Left kidney (tissue), 2 donors: Measurements from ENCODE around the gene UNCX. TPM values are rescaled to one million over a fixed set of nuclear protein-coding genes. Genes with fewer than 3 reads are reported as not detected.

ENCODE experiments used
- DNase-seq: peaks from one replicate; pipeline ENCODE4 v3.0.0-alpha.2; 2013
- polyA plus RNA-seq: library from polyadenylated mRNA; unstranded; fragments of 120-200 nt; gene quantifications from one replicate; pipeline ENCODE4 v1.2.1, GENCODE V29; 2013; ENCODE audit not compliant: insufficient read length

Gene UNCX
- polyA plus RNA-seq, 1 donor = 8.5 TPM

DNA sequence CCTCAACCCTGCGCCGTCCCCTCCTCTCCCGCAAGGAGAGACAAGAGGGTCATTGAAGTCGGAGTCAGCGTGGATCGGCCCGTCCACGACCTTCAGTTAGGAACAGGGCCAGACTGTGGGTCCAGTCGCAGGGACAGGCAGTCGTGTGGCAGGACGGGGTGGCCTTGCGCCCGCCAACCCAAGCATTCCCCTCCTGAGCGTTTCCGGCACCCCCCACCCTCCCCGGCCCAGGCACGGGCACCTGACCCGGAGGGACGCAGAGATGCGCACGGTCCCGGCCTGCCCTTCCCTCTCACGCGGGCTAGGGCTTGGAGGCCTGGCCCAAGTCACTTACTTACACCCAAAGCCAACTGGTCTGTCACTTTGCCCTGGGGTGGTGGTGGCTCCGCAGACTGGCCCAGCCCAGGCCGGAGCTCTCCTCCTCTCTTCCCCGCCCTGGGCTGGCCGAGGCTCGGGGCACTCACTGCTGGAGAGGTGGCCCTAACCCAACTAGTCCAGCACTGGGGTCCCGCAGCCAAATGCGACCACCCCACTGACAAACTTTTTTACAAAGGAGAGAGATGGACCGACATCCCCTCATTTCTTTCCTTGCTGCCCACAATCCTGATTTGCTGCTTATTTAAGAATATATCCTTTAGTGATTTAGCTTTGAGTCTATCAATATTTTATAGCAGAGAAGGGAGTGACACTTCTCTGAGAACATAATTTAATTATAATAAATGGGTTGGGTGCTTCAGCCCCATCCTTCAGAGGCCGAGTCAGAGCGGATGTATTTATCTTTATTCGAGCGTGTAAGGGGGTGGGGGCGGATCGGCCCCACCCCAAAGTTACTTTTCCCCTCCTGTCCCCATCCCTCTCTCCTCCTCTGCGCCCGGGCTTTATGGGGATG, 1.2 kb upstream of the UNCX start:
- no peak for DNase-seq

DNA sequence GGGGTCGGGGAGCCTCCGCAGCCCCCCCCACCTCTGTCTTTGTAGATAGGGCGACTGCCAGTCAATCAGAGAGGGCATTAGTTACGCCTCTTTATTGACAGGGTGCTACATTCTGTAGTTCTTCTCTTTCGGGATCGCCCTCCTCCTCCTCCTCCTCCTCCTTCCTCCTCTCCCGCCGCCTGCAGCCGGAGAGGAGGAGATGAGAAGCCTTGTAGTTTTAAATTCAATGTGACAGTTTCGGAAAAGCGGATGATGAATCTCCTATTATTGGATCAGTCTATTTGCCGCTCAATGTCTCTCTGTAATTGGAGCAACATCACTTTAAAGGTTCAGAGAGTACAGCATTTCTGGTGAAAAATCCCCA, 587 bp upstream of the UNCX start:
- no peak for DNase-seq

DNA sequence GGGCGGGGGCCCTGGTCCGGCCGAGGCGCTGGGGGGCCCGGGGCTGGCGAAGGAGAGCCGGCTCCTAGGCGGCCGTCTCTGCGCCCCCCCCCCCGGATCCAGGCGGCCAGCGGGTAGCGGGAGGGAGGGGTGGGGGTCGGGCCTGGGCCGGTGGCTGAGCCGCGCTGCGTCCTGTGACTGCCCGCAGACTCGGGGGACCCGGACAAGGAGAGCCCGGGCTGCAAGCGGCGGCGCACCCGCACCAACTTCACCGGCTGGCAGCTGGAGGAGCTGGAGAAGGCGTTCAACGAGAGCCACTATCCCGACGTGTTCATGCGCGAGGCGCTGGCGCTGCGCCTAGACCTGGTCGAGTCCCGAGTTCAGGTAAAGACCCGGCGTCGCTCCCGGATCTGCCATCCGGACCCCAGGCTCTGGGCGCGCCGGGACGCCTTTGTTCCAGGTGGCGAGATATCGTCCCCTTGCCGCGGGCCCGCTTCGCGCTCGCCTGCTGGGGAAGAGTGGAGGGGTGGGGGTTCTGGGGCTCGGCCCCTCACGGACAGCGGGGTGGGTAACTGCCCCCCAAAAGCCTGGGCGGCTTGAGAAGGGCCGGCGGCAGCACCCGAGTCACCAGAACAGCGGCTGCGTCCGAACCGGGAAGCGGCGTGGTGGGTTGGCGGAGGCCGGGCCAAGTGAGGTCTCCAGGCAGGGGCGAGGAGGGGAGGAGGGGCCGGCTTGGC, 819 bp downstream of the UNCX start:
- DNase-seq = no peak

DNA sequence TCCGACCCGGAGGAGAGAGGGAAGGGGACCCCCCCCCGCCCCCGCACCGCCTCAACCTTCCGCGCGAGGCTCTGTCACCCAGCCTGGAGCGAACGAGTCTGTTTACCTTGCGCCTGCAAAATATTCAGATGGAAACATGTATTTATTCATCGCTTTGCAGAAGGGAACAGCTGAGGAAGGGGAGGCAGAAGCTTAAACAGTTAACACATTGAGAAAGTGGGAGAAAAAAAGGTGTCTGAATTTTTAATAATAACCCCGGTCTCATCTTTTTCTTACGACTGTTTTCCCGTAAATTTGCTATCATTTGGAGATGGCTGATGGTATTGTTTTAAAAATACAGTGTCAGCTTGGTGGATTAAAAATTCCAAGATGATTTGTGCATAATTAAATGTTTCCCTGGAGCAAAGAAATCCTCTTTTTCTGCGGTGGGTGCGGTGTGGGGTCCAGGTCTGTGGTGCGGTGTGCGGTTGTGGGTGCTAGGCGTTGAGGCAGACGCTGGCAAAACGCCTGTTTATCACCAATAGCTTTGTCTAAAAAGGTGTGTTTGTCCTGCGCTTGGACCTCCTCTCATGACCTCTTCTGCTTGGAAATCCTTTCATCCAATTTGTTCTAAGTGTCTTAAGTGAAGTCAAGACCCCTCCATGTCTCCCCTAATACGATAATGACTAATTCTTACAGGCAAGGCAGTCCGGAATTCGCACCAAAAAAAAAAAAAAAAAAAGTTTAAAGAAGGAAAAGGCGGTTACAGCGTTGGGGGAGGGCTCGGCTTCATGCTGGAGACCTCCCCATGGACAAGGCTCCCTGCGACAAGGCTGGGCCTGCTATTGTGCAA, 1.6 kb downstream of the UNCX start:
- DNase-seq = no peak

DNA sequence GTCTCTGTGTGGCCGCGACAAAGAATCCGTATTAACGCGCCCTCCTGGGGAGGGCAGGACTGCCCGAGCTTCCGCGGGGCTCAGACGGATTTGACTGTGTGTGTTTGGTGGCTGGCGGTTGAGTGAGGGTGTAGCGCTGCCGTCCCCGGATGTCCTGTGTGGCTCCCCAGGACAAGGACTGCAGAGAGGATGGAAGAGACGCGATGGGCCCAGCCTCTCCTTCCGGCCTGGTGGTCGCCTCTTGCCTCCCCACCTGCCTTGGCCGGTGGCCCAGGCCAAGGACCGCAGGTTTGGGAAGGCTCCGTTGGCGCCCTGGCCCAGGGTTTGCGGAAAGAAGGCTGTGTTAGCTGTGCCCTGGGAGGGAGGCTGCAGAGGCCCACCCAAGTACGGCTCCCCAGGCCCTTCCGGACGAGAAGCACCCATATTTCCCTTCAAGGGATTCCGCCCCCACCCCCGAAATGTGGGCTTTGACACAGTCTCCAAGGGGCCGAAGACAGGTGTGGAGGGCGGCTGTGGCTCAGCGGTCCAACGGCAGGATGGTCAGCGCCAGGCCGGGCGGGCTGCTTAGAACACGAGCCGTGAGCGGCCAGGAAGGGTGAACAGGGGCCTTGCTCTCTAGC, 2.3 kb downstream of the UNCX start:
- no peak for DNase-seq

DNA sequence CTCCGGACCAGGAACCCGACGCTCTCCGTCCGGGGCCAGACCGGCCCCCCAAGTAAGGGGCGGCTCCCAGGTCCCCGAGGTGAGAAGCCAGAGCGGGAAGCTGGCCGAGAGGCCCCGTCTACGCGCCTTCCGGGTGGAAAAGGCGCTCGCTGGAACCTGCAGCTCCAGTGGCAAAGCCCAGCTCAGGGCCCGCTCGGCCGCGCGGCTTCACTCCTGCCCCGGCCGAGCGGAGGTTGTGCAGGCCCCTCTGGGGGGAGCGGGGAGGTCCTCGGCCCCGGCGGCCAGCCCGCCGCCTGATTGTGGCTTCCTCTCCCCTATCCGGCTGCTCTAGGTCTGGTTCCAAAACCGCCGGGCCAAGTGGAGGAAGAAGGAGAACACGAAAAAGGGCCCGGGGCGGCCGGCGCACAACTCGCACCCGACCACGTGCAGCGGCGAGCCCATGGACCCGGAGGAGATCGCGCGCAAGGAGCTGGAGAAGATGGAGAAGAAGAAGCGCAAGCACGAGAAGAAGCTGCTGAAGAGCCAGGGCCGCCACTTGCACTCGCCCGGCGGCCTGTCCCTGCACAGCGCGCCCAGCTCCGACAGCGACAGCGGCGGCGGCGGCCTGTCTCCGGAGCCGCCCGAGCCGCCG, 2.9 kb downstream of the UNCX start:
- no peak for DNase-seq

DNA sequence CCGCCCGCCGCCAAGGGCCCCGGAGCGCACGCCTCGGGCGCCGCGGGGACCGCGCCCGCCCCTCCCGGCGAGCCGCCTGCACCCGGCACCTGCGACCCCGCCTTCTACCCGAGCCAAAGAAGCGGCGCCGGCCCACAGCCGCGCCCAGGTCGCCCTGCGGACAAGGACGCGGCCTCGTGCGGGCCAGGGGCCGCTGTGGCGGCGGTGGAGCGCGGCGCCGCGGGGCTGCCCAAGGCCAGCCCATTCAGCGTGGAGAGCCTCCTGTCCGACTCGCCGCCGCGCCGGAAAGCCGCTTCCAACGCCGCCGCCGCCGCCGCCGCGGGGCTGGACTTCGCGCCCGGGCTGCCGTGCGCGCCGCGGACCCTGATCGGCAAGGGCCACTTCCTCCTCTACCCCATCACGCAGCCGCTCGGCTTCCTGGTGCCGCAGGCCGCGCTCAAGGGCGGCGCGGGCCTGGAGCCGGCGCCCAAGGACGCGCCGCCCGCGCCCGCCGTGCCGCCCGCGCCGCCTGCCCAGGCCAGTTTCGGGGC, 3.5 kb downstream of the UNCX start:
- no peak for DNase-seq

DNA sequence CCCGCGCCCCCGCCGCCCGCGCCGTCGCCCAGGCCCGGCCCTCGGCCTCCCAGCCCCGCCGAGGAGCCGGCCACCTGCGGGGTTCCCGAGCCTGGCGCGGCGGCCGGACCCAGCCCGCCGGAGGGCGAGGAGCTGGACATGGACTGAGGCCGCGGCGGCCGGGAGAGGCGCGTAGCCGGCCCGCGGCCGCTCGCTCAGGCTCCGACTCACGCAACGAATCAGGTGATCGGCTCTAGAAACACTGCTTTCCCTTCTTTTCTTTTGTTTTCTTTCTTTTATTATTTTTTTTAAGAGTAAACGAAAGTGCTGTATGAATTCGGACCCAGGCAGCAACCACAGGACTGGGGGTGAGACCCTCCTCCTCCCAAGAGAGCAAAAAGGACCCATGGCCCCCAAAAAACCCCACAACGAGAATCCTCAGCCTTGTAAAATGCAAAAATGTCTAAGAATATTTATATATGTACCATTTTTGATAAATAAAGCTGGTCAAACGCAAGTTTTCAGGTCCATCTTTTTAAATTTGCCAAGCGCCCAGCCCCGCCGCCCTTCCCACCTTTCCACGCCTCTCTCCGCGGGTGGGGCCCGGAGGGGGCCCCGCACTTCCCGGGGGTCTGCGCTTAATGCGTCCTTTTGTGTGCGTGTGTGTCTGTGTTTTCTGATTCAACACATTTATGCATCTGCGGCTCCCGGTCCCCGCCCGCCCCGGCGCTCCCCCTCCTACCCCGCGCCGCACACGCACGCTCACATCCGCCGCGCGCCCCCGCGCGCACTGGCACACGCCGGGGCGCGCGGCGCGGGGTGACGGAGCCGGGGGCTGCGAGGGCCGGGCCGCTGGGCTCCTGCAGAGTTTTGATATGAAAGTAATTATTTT, 4.4 kb downstream of the UNCX start:
- no peak for DNase-seq

DNA sequence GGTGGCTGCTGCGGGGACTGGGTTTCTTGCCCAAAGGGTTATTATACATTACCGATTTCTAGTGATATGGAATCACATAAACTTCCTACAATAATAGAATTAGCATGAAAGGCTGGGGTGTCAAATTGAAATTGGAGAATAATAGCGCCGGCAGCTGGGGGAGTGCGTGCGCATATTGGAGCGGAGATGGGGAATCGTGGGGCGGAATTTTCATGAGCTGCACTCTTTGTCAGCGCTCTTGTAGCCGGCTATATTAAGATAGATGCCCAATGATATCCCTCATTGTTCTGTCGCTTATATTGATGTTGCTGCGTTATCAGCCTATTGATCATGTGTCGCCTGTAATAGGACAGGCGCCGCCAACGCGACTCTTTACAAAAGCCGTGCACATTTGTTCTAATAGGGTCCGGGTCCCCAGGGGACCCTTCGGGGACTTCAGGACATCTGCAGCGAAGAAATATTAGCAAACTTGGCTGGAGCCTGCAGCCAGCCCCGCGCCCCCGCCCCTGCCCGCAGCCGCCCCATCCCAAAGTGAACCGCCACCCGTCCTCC, 5.1 kb downstream of the UNCX start:
- DNase-seq = no peak

DNA sequence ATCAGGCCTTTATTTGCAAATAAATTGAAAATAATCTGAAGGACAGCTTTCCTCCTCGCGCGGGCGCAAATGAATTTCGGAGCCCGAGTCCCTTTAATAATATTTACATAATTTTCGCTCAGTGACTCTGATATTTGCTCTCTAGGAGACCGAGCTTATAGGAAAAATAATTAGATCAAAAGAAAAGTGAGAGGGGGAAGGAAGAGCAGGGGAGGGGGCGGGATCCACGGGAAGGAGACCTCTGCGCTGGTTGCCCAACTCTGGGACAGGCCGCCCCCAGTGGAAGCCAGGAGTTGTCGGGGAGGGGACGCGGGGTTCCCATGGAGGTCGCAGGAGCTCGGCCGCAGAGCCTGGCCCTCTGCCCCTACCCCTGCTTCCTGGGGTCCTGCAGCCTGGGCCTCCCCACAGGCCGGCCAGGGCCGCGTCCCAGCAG, 5.8 kb downstream of the UNCX start:
- DNase-seq = no peak

DNA sequence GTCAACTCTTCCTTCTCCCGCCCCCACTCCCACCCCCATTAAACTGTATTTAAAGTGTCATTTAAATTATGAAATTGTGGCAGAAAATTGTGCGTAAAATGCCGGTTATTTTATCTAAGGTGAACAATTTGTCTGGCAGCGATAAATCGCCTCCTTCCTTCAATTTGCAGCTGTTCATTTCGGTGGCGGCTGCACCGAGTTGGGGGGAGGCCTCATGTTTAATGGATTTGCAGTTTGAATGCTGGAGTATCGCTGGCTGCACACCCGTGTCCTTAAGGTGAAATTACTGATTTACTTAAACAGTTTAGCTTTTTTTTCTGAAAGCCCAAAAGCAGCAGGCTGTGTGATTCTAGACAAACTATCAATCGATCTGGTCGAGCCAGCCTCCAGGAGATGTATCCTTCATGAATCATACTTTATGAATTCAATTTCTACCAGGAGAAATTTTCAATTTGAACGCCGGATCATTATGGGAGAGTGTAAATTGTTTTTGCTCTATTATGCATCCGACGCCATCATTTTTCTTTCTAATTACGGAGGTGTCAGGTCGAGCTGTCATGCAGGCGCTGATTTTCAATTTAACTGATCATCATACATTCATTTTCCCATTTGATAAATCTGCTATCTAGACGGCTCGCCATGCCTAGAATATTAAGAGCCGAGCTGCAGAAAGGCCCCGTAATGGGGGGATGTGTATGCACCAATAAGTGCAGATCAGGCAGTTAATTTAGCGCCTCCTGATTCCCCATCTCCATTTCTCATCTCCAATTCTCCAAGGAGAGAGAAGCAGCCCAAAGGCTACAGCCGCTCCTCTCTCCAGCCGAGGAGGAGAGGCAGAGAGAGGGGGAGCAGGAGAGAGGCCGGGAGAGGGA, 6.5 kb downstream of the UNCX start:
- no peak for DNase-seq

DNA sequence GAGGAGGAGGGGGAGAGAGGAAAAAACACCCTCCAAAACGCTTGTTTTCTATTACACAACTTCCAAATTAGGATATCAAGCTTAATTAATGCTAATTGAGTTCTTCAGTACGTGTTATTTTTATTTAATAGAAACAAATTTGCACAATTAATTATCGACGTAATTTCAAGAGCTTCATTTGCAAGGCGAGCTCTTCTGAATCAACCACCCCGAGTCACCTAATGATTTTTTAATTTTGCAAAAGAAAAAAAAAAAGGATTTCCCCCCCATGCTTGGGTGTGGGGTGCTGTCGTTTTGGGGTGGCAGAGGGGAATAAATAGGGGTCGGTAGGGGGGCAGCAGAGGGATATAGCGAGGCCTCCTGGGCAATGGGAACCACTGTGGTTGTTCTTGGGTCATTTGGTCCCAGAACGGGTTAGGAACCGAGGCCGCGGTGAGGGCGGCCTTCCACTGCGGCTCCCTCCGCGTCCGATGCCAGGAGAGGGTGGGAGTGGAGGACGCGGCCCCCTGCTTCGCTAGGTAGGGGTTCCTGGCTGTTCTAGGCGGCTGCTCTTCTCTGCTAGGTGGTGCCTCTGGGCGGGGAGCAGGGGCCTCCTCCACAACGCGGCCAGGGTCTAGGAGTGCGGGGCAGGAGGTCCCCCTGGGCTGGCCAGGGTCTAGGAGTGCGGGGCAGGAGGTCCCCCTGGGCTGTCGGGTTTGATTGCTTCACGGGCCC, 7.3 kb downstream of the UNCX start:
- DNase-seq = no peak

DNA sequence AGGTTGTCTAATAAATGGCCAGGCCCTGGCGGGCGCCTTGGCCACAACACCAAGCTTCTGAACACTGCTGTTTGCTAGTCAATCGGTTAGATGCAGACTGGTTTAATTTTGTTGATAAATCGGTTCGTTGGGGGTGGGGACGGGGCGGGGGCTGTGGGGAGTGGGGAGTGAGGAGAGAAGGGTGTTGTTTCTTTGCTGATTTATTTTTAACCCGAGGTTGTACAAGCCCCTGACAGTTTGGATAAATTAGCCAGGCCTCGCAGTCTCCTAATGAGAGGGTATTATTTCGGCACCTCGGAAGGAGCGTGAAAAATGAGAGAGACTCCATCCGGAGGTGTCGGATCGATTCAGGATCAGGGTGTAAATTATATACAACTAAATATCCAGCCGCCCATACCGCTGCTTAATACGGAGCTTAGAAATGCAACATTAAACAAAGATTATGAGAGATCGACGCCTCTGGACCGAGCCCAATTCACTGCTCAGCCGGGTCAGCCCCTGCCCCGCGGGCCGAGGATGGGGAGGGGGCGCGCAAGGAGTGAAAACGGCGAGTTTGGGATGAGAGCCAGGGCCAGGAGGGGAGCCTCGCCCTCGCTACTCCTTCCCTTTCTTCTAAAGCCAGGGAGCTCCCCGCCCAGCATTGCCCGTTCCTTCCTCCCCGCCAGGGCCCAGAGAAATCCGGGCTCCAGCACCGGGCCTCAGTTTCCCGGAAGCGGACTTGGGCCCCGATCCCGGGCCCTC, 8.0 kb downstream of the UNCX start:
- DNase-seq = no peak

DNA sequence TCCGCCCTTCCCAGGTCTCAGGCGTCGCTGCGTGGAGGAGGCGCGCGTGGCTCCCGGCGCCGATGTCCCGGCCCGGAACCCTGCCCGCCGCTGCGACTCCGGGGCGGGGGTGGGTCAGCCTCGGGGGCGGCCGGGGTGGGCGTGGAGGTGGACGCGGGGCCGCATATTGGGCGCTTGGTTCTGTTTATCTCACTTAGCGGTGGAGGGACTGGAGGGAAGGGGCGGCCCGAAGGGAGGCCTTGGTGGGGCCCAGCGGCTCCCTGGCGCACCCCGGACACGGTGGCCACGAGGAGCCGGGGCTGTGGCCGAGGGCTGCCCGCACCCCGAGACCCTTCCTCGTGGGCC, 8.6 kb downstream of the UNCX start:
- DNase-seq = no peak

DNA sequence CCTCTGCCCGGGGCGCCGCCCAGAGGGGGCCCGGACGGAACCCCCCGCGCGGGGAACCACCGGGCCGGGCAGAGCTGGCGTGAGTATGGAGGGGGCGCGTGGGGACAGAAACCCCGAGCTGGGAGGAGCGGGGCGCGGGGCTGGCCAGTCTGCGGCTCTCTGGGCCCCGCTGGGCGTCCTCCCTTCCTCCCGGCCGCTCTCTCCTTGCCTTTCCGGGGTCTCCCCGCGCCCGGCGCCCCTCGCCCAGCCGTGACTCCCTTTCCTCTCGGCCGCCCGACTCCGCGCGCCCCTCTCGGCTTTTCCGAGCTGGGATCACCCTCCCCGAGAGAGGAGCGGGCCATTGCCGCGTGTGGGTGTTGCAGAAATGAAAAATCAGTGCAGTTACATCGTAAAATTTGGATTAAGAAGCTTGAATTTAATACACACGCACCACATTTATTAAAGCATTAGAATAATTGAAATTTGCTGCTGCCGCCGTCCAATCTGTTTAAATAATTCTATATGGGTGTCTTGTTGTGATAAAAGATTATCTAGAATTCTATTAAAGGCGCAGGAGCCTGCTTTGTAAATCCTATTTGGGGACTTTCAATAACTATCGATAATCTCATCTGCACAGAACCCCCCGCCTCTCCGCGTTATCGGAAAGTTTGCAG, 9.1 kb downstream of the UNCX start:
- no peak for DNase-seq

DNA sequence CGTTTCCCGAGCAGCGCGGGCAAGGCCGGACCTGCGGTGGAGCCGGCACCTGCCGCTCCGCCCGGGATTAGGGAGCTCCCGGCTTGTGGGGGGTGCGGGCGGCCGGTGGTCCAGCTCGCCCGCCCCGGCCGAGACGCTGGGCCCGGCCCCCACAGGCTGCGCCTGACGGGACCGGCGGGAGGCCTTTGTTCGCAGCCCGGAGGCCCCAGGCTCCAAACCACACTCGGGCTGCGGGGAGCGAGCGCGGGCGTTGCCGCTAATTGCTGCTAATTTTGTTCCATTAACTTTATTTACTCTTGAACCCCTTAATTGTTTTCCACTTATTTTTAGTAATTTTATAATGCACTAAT, 9.6 kb downstream of the UNCX start:
- no peak for DNase-seq

DNA sequence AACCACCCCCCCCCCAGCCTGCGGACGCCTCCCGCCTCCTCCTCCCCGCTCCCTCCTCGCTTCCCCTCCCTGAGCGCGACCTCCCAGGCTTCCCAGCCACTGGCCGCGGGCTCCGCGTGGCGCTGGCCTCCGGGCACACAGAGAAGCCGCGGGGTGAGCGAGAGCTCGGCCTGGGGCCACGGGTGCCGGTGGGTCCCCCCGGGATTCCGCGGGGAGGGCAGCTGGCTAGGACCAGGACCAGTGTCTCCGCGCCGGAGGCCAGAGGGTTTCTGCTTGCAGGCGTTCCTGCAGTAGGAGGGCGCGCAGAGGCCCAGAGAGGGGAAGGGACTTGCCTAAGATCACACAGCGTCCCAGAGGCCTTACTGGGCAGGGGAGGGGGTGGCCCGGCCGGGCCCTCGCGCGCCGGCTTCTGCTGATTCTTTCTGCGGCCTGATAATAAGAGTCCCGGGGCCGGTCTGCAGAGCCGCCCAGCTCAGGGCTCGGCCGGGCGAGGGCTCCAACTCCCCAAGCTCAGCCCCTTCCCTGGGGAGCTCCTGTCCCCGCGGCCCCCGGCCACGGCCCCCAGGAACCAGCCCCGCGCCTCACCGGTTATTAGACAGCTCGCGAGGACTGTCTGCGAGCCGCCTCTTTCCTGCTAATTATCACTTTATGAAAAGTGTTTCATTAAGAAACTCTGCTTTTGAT, 10.1 kb downstream of the UNCX start:
- no peak for DNase-seq
